Kidney capillary endothelial cell (primary cell): ENCODE results near the gene DNAJC7.
A peak's percentile ranks its signal among the peaks of the same experiment; 100 is the strongest.
"Not testable (repeated sequence)": the region's sequence is repeated elsewhere in the genome, so short reads cannot be mapped to it uniquely, and the experiment has no call there.

Experiments used
- DNase-seq: peaks from one replicate; pipeline ENCODE4 v3.0.0-alpha.2; 2018; ENCODE audit warnings: low spot score

DNAJC7 gene

GRCh38 chr17:42012363-42012762, 4.9 kb downstream of the DNAJC7 start:
- DNase-seq: not testable (repeated sequence)

- DNase-seq: peak; percentile 29
Observed at GRCh38 chr17:42010898-42011516, 6.2 kb downstream of the DNAJC7 start.

- not testable (repeated sequence) for DNase-seq
Observed at GRCh38 chr17:42010266-42010680, 7.0 kb downstream of the DNAJC7 start.

GRCh38 chr17:42009170-42009569, 8.1 kb downstream of the DNAJC7 start:
- DNase-seq: no peak

- no peak for DNase-seq
Observed at GRCh38 chr17:42005166-42005565, 12.1 kb downstream of the DNAJC7 start.

- DNase-seq: peak; percentile 17
Observed at GRCh38 chr17:42002792-42003301, 14.4 kb downstream of the DNAJC7 start.

- no peak for DNase-seq
Observed at GRCh38 chr17:42002175-42002791, 15.0 kb downstream of the DNAJC7 start.

- DNase-seq: no peak
Observed at GRCh38 chr17:42001729-42002128, 15.5 kb downstream of the DNAJC7 start.

- no peak for DNase-seq
Observed at GRCh38 chr17:42000413-42001133, 16.7 kb downstream of the DNAJC7 start.

- DNase-seq: no peak
Observed at GRCh38 chr17:41998497-41998896, 18.7 kb downstream of the DNAJC7 start.

- DNase-seq: no peak
Observed at GRCh38 chr17:41996855-41997164, 20.4 kb downstream of the DNAJC7 start.

GRCh38 chr17:41992576-41992975, 24.7 kb downstream of the DNAJC7 start:
- no peak for DNase-seq

GRCh38 chr17:41989702-41990419, 27.4 kb downstream of the DNAJC7 start:
- no peak for DNase-seq

GRCh38 chr17:41988418-41988817, 28.8 kb downstream of the DNAJC7 start:
- DNase-seq: no peak

GRCh38 chr17:41987642-41988041, 29.6 kb downstream of the DNAJC7 start:
- DNase-seq: no peak

- no peak for DNase-seq
Observed at GRCh38 chr17:41986634-41987033, 30.6 kb downstream of the DNAJC7 start.

- no peak for DNase-seq
Observed at GRCh38 chr17:41985919-41986318, 31.3 kb downstream of the DNAJC7 start.

GRCh38 chr17:41984454-41984853, 32.8 kb downstream of the DNAJC7 start:
- DNase-seq: no peak

- DNase-seq: no peak
Observed at GRCh38 chr17:41982026-41982760, 35.0 kb downstream of the DNAJC7 start.

- DNase-seq: no peak
Observed at GRCh38 chr17:41977991-41978390, 39.2 kb downstream of the DNAJC7 start.

- no peak for DNase-seq
Observed at GRCh38 chr17:41976142-41976768, 41.0 kb downstream of the DNAJC7 start.
